Femur (tissue), 1 donor: Measurements from ENCODE around the gene SLC6A4.
A peak's percentile ranks its signal among the peaks of the same experiment; 100 is the strongest.
"Not testable (repeated sequence)": the region's sequence is repeated elsewhere in the genome, so short reads cannot be mapped to it uniquely, and the experiment has no call there.

Experiments used
- DNase-seq: peaks from one replicate; pipeline ENCODE4 v3.0.0-alpha.2; 2017

The SLC6A4 gene

DNA sequence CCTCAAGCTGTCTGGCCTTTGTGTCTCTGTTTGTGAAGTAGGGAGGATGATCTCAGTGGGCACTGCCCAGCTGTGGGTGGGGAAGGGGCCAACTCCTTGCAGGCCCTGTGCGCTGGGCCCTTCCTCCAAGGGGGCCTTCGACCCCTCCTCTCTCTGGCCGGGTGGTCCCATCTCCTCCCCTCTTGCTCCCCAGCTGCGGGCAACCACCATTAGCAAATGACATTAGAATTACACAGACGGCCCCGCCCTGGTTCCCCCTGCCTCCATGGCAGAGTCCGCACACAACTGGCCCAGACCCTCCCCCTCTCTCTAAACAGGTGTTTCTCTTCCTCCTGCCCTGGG, 2.5 kb upstream of the SLC6A4 start:
- DNase-seq = no peak

DNA sequence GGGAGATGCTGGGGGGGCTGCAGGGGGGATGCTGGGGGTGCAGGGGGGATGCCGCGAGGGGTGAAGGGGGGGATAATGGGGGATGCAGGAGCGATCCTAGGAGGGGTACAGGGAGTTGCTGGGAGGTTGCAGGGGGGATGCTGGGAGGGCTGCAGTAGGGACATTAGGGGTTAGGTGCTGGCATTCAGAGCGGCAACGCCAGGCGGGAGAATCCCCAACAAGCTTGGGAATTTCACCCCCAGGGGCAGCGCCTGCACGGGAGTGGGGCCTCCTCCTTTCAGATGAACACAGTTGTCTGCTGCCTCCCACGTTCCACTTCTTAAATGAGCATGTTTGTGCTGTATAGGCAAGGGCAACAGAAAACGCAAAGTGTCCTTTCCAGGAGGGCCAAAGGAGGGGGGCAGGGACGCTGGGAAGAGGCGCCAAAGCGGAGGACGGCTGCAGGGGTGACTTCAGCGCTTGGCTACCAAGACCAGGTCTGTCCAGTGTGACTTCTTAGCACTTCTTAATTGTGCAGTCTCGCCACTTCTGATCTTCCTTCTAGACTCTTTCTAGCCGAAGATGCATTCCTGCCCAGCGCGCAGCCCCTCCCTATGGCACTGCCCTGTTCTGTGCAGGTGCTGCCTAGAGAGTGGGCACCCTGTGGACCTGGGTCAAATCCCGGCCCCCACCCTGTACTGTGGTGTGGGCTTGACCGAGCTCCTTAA, 2.0 kb upstream of the SLC6A4 start:
- DNase-seq = no peak

DNA sequence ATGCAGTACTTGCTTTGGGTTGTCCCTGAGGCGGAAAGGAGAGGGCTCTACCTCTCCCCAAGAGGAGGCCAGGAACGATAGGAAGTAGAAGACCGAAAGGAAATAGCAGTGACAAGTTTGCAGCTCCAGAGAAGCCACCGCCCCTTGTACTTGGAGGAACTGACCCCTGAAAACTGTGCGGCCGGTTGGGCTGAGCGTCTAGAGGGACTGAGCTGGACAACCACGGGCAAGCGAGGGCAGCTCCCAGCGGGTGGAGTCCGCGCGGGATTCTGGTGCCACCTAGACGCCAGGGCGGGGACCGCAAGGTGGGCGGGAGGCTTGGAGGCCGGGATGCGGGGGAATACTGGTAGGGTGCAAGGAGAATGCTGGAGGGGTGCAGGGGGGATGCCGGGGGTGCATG, 1.3 kb upstream of the SLC6A4 start:
- peak; percentile 70 for DNase-seq

DNA sequence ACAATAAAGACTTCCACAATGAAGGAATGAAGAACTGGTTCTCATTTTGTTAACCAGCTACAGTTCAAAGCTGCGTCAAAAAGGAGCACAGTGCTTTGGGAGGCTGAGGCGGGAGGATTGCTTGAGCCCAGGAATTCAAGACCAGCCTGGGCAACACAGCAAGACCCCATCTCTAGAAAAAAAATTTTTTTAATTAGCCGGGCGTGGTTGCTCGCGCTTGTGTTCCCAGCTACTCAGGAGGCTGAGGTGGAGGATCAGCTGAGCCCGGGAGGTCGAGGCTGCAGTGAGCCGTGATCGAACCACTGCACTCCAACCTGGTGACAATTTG, 764 bp upstream of the SLC6A4 start:
- DNase-seq = no peak

DNA sequence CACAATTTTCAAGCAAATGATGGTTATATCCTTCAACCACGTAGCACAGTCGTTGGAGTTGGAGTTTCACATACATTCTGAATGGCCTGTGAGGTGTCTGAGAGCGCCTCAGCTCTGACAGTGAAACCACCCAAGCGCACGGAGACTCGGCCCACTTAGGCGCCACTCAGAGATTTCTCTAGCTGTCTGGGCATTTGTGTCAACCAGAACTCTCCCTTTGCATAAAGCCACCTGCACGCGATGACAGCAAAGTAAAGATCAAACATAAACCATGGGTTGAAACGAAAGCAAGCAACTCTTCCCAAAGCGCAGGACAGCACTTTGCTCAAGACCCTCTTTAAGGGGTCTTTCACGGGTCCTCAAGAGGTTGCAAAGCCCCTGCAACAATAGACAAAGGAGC, 533 bp downstream of the SLC6A4 start:
- no peak for DNase-seq

DNA sequence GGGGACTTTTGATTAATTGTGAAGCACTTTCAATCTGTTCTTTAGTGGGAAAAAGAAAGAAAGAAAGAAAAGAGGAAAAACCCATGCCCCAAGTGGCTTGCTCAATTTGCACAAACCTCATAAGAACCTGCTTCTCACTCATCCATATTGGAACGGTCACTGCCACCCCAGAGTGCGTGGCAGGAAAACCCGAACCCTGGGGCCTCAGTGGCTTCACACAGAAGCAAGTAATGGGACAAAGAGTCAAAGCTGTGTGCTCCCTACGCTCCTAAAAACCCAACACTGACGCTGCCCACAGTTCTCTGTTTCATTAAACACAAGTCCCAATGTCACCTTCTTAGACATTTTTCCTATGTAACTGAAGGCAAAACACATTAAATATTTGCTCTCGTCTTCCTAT, 1.2 kb downstream of the SLC6A4 start:
- DNase-seq = no peak

DNA sequence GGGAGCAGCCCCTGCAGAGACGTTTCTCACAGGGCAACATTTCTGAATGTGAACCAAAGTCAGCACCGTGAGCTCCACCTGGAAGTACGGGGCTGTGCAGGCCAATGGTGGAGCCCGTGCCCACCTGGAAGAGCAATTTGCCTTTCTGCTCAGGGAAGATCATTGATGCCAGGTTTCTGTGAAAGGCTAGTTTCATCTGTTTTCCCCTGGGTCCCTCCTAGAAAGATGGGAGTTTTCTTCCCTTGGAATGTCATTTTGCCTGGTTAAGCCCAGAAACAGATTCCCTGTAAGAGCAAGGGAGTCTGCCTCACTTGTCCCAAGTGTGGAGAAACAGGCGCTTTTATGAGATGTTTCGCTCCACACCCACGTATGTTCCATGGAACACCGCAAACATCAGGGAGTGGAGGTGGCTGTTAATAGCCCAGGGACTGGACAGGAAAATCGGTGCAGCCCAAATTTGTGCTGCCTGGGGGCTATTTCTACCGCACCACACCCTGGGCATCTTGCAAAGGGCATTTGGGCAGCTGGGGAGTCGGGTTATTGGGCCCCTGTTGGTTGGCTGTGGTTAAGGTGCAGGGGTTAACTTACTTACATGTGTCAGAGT, 2.6 kb downstream of the SLC6A4 start:
- DNase-seq = no peak

DNA sequence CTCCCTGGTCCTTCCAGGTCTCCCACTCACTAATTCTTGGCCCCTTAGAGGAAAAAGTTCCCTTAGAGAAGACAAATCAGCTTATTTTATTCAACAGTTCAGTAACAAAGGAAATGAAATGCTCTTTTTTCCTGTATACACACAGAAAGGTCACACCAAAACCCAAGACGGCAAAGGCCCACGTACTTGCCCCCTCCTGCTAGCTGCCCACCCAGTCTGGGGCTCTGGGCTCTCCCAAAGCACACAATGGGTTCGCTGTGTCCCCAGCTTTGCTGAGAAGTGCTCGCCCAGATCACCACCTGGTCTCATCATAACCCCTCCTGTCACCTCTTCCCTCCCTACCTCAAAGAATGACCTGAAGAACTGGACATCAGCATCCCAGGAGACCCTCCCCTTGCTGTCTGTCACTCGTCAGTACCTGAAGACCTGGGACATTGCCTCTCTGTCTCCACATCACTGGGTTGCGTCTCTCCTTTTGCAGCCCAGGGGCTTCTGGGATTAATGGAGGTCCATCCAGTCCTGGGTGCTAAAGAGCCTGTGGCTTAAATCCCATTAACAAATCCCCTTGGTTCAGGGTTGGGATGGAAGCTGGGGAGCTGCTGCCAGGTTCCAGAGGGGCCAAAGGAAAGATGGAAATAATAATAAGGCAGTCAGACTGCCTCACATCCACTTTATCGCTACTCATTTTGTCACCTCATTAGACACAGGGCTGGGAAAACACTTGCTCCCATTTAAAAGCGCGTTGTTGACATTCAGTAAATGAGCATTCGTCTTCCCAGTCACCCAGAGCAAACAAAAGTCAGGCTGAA, 3.3 kb downstream of the SLC6A4 start:
- no peak for DNase-seq

DNA sequence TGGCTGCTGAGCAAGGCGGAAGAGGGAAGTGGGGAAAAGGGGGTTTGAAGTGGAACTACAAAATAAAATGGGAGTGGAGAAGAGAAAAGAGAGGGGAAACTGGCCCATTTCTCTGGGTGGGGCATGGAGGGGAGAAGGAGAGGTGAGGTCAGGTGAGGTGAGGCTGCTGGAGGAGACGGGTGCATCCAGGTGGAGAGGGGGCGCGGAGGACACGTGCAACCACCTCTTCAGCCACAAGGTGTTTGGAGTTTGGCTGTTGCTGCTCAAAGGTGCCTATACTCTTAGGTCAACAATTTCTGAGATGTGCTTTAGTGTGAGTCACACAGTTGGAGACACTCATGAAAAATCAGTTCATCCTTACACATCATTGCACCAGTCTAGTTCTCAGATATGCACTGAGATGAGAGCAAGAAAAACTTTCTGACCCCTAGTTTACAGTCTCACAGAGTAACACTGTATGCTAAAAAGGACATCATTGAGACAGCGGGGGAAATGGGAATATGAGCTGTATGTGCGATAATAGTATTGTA, 4.8 kb downstream of the SLC6A4 start:
- no peak for DNase-seq

DNA sequence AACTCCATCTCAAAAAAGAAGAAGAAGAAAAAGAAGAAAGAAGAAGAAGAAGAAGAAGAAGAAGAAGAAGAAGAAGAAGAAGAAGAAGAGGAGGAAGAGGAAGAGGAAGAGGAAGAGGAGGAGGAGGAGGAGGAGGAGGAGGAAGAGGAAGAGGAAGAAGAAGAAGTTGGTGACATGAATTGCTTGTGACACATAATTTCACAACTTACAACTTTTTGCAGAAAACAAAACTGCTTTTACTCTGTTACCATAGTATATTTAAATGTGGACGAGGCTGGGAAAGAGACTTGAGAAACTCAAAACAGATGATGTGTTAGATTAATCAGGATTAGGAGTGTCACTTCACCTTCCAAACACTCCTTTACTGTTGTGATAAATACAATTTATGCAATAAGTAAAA, 5.5 kb downstream of the SLC6A4 start:
- DNase-seq = not testable (repeated sequence)

DNA sequence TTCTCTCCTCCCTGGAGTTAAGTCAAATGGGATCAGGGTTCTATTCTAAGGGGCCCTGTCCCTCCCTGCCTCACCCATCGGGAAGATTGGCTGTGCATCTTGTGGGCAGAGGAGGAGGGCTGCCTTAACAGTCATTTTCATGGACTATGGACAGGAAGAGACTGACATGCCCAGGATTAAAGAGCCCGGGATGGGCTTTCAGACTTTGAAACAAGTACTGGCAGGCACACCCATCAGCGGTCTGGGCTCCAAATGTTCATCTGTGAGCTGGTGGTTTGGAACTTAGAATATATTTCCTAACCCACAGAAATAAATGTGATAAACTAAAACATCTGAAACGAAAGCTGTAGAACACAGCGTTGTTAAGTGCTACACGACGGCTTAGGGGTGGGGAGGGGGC, 6.5 kb downstream of the SLC6A4 start:
- no peak for DNase-seq

DNA sequence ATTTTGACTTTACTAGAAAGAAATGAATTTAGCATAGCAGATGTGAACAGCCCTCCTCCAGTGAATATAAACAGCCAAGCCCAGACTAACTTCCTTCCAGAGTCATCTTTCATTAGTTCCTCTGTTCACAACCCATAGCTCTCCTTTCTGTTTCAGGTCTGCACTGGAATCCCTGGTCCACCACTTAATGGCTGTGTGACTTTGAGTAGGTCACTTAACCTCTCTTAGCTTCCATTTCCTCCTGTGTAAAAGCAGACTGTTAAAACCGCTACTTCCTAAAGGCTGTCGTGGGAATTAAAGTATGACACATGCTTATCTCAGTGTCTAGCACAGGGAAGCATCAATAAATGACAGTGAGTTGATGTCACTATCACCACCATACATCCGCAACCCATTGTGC, 7.5 kb downstream of the SLC6A4 start:
- DNase-seq = no peak

DNA sequence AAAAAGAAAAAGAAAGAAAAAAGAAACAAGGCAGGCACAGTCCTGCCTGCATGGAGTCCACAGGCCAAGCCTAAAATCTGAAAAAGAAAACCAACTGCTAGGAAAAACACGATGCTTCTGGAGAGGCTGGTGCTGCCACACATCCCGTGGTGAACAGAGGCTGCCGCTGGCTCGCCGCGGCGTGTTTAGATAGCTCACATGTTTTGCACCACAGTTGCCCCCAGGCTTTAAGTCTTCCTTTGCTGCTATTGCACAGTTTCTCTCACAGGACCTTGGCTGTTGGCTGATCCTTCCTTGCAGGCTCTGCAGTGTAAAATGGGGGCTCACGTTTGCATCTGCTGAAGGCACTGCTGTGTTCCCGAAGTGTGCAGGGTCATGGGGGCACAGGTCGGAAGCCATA, 8.6 kb downstream of the SLC6A4 start:
- DNase-seq = no peak

DNA sequence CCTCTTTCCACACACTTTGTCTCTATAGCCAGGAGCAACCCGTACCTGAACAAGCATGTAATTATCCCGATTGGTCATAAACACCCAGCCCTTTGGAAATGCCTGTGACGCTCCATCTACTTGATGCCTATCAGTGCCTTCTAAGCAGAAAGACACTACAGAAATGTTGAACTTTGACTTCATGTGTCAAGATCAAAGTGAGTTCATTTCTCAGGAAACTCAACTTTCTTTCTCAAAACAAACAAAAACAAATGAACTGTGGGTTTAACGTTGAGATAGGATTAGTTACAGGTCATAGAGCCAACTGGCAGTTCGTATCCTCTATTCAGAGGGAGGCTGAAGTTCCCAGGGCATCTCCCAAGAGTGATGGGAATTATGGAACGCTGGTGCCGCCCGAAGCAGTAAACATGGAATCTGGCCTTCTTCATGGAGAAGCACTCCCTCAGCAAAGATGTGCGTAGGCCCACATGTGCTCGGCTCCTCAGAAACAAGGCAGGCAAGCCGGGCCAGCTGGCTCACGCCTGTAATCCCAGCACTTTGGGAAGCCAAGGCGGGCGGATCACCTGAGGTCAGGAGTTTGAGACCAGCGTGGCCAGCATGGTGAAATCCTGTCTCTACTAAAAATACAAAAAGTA, 9.5 kb downstream of the SLC6A4 start:
- no peak for DNase-seq

DNA sequence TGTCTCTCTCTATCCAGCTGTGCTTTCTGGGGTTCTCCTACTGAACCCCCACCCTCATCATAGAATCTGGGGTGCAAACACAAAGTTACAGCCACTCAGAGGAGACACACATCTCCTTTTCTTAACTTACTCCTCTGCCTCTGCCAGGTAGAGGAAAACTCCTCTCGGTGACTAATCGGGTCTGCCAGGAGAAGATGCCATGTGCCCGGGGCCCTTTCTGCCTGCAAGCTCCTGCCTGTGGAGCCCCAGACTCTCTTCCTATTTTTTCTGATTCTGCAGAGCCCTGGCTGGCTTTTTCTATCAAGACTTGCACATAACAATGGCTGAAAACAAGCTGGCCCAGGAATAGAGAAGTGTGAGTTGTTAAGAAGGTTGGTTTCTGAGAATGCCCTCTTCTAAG, 10.4 kb downstream of the SLC6A4 start:
- no peak for DNase-seq

DNA sequence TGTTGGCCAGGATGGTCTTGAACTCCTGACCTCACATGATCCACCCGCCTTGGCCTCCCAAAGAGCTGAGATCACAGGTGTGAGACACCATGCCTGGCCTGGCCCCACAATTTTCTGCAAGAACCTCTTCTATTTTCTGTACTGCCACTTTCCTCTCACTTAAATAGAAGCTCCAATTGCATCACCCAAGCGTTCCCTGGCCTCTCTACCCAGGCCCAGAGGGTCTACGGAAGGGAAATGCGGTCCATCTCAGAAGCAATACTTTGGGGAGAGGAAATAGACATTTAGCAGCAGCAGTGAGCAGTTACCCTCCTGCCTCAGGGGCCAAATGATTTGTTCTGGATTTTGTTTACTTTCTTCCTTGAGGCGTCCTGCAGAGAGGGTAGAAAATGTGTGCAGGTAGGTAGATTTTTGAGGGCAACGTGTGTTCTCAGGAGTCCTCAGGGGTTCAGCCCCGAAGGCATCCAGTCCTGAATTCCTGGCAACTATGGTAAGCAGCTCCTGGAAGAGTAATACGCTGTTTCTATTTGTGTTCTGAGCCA, 11.0 kb downstream of the SLC6A4 start:
- DNase-seq = no peak

DNA sequence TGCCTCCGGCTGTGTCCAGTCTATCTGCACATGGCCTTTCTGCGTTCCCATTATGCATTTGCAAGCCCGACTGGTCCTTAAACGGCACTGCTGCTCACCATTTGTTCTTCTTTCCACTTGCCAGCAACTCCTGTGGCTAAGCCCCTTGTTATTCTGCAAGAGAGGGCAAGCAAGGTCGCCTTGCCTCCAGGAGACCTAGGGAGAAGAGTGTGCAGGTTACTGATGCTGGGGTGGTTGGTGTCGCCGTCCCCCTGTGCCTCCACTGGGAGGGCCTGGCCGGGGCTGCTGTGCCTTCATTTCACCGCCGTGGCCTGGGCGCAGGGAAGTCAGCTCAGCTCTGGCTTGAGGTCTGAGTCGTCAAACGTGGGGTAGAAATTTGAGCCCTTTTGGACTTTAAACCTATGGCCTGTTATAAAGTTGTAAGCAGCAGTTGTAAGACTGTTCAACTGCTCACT, 12.7 kb downstream of the SLC6A4 start:
- DNase-seq = no peak

DNA sequence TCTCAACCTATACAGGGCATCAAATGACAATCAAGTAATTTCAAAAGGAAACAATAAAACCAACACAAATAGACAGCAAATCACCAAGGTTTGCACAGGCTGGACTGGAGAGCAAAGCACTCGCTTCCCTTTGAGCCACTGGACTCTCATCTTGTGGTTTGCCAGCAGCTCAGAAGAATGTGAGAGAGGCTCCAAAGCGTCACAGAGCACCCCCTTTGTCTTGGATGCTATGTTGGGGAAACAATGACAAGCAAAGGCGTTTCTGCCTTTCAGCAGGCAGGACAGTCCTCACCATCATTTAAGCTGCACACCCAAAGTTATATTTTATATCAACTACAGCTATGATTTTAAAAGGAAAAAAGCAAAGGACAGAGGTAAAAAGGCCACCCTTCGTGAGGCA, 13.2 kb downstream of the SLC6A4 start:
- DNase-seq = no peak

DNA sequence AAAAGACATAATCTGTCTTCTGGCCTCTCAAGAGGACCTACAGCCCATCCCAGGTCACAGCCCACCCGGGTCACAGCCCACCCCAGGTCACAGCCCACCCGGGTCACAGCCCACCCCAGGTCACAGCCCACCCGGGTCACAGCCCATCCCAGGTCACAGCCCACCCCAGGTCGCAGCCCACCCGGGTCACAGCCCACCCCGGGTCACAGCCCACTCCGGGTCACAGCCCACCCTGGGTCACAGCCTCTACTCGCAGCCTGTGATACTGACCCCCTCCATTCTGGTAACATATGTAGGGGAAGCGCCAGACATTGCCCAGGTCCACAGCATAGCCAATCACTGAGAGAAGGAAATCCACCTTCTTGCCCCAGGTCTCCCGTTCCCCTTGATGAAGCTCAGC, 14.2 kb downstream of the SLC6A4 start:
- DNase-seq = no peak

DNA sequence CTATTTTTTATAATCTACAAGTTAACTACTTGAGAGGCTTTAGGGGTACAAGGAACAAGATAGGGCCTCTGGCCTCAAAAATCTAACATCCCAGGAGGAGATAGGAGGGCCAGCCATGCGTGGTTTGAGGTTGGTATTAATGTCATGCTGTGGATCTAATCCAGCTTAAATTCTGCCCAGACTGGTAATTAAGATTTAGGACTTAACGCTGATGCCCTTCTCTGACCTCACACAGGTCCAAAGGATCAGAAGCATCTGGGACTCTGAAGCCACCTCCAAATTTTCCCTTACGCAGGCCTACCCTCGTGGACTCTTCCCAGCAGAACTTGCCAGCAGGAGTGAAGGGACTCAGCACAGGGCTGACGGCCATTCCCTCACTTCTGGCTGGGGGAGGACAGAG, 15.1 kb downstream of the SLC6A4 start:
- DNase-seq = no peak

DNA sequence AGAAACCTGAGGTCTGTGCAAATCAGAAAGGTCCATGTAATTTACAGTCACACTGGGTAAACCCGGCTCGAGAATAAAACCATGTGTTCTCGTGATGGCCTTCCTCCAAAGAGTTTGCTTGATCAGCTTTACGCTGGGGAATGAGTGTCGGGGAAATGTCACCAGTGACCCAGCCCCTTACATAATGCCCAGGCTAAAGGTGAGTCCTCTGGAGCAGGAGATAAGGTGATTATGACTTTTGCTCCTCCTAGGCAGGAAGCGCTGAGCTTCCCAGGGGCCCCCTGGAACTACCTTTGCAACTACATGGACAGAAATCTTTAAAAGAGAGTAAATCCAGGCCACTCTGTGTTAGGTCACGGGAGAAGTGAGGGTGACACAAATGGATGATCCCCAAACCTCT, 15.7 kb downstream of the SLC6A4 start:
- no peak for DNase-seq

DNA sequence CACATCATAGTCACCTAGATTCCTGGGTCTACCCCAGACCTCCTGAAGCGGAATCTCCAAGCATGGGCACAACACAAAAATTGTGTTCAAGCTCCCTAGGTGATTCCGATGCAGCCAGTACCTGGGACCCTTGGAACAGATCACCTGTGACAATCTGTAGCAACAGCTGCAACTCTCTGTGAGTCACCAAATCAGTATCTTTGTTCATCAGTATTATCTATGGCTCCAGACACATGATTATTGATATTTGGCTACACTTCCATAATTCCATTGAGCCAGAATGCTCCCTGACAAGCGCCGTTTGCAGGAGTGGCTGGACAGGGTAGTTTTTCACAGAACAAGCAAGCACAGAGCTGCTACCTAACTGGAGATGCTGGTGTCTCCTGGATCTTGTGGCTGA, 16.2 kb downstream of the SLC6A4 start:
- DNase-seq = no peak

DNA sequence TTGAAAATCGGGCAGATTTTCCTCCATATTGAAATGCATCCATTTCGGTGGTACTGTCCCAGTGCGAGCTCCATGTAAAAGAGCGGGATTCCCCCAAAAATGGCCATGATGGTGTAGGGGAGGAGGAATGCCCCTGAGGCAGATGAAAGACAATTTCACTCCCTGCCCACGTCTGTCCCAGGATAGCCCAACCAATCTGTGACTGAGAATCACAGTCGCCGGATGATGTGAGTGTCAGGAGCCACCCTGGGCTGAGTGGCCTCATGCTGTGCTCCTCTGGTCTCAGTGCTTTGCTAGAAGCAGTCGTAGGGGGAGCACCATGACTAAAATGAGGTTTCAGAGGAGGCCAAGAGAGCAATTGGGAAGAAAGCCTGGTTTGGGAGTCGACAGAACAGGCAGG, 16.7 kb downstream of the SLC6A4 start:
- DNase-seq = no peak
